OCI-LY7 (cell line): ENCODE results near the gene PLXNA4.

Source experiments
- EZH2phosphoT487 ChIP-seq: fragments of 200-600 bp; sonication (generic); IDR thresholded peaks from 2 replicates; pipeline ENCODE4 v1.6.1; 2018; ENCODE audit warnings: low read depth, borderline replicate concordance, mild to moderate bottlenecking, mixed run types, antibody characterized with exemption, low read length, moderate library complexity, mixed read lengths
- TF ChIP-seq, protein P1 (sequence below): fragments of 200-600 bp; sonication (generic); conservative IDR thresholded peaks from 2 replicates; pipeline ENCODE4 v1.5.1; 2014; ENCODE audit warnings: mild to moderate bottlenecking, antibody characterized with exemption, low read length, moderate library complexity, mixed read lengths

DNA sequence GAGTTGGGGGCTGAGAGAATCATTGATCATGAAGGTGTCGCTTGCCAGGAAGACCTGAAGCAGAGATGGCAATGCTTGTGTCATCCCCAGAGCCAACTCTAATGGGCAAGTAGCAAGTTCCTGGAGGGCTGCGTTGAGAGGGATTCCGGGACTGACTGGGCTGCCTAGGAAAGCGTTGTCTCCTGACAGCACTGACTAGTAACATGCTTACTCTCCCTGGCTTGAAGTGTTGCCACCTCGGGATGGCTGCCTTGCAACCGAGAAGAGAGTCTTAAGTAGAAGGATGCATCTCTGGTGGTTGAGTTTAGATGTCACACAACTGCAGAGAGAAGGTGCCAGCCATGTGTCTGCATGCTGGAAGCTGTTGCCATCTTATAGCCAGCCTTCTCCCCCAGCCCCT lies 453.4 kb downstream of the PLXNA4 start:
- TF ChIP-seq, protein P1, sequence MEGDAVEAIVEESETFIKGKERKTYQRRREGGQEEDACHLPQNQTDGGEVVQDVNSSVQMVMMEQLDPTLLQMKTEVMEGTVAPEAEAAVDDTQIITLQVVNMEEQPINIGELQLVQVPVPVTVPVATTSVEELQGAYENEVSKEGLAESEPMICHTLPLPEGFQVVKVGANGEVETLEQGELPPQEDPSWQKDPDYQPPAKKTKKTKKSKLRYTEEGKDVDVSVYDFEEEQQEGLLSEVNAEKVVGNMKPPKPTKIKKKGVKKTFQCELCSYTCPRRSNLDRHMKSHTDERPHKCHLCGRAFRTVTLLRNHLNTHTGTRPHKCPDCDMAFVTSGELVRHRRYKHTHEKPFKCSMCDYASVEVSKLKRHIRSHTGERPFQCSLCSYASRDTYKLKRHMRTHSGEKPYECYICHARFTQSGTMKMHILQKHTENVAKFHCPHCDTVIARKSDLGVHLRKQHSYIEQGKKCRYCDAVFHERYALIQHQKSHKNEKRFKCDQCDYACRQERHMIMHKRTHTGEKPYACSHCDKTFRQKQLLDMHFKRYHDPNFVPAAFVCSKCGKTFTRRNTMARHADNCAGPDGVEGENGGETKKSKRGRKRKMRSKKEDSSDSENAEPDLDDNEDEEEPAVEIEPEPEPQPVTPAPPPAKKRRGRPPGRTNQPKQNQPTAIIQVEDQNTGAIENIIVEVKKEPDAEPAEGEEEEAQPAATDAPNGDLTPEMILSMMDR: no peak
- no peak for TF ChIP-seq EZH2phosphoT487
